HEK293 (cell line): ENCODE results near the gene PADI2.

Experiments
- OVOL3 ChIP-seq: fragments of 450-650 bp; formaldehyde crosslinking; IDR thresholded peaks from 2 replicates; pipeline ENCODE4 v1.5.1; 2016; ENCODE audit warnings: missing biosample characterization, missing genetic modification characterization
- YY1 ChIP-seq: fragments of 450-650 bp; formaldehyde crosslinking; IDR thresholded peaks from 2 replicates; pipeline ENCODE4 v1.5.1; 2018; ENCODE audit warnings: missing biosample characterization, missing genetic modification characterization
- ZNF239 ChIP-seq: fragments of 450-650 bp; formaldehyde crosslinking; IDR thresholded peaks from 2 replicates; pipeline ENCODE4 v1.5.1; 2016; ENCODE audit warnings: missing biosample characterization, missing genetic modification characterization
- TF ChIP-seq, protein P1 (sequence below): fragments of 450-650 bp; formaldehyde crosslinking; optimal IDR thresholded peaks from 2 replicates; pipeline ENCODE3; 2016; ENCODE audit warnings: missing biosample characterization, mild to moderate bottlenecking, missing genetic modification characterization
- TF ChIP-seq, protein P2 (sequence below): fragments of 450-650 bp; formaldehyde crosslinking; IDR thresholded peaks from 2 replicates; pipeline ENCODE4 v1.5.1; 2016; ENCODE audit warnings: missing biosample characterization, missing genetic modification characterization
- TF ChIP-seq, protein P3 (sequence below): fragments of 450-650 bp; formaldehyde crosslinking; IDR thresholded peaks from 2 replicates; pipeline ENCODE4 v1.5.1; 2017; ENCODE audit warnings: missing biosample characterization, missing genetic modification characterization

DNA sequence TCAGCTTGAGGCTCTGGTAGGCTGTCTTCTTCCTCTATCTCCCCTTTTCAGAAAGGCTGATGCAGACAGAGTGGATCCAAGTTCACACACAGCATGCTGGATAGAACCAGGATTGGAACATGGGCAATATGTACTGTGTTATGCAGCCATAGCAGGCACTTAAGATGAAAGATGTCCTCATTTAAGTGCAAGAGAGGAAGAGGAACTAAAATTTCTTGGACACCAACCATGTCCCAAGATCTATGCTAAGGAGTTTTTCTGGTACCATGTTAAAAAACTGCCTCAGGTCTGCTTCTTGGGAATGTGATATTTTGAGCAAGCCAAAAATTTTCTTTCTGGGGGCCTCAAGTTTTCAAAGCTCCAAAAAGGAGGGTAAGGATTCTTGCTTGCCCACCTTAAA lies 66.6 kb downstream of the PADI2 start:
- TF ChIP-seq, protein P1, sequence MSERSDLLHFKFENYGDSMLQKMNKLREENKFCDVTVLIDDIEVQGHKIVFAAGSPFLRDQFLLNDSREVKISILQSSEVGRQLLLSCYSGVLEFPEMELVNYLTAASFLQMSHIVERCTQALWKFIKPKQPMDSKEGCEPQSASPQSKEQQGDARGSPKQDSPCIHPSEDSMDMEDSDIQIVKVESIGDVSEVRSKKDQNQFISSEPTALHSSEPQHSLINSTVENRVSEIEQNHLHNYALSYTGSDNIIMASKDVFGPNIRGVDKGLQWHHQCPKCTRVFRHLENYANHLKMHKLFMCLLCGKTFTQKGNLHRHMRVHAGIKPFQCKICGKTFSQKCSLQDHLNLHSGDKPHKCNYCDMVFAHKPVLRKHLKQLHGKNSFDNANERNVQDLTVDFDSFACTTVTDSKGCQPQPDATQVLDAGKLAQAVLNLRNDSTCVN, result no peak
- TF ChIP-seq, protein P2, sequence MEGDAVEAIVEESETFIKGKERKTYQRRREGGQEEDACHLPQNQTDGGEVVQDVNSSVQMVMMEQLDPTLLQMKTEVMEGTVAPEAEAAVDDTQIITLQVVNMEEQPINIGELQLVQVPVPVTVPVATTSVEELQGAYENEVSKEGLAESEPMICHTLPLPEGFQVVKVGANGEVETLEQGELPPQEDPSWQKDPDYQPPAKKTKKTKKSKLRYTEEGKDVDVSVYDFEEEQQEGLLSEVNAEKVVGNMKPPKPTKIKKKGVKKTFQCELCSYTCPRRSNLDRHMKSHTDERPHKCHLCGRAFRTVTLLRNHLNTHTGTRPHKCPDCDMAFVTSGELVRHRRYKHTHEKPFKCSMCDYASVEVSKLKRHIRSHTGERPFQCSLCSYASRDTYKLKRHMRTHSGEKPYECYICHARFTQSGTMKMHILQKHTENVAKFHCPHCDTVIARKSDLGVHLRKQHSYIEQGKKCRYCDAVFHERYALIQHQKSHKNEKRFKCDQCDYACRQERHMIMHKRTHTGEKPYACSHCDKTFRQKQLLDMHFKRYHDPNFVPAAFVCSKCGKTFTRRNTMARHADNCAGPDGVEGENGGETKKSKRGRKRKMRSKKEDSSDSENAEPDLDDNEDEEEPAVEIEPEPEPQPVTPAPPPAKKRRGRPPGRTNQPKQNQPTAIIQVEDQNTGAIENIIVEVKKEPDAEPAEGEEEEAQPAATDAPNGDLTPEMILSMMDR (tag by site-specific recombination), result no peak
- TF ChIP-seq ZNF239 (tag by site-specific recombination), result no peak
- TF ChIP-seq OVOL3 (tag by site-specific recombination), result no peak
- TF ChIP-seq YY1 (tag by site-specific recombination), result no peak
- TF ChIP-seq, protein P3, sequence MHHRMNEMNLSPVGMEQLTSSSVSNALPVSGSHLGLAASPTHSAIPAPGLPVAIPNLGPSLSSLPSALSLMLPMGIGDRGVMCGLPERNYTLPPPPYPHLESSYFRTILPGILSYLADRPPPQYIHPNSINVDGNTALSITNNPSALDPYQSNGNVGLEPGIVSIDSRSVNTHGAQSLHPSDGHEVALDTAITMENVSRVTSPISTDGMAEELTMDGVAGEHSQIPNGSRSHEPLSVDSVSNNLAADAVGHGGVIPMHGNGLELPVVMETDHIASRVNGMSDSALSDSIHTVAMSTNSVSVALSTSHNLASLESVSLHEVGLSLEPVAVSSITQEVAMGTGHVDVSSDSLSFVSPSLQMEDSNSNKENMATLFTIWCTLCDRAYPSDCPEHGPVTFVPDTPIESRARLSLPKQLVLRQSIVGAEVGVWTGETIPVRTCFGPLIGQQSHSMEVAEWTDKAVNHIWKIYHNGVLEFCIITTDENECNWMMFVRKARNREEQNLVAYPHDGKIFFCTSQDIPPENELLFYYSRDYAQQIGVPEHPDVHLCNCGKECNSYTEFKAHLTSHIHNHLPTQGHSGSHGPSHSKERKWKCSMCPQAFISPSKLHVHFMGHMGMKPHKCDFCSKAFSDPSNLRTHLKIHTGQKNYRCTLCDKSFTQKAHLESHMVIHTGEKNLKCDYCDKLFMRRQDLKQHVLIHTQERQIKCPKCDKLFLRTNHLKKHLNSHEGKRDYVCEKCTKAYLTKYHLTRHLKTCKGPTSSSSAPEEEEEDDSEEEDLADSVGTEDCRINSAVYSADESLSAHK (tag by site-specific recombination), result no peak
